Esophagus squamous epithelium (tissue), 4 donors: ENCODE results near the gene STMN3.

Experiments
- CTCF ChIP-seq, 6 experiments: fragments of 450-650 bp in 4 of 6; fragments of 200-600 bp in 2 of 6; sonication (generic) in 2 of 6; IDR thresholded peaks; one replicate each; pipeline ENCODE4 v1.5.1; 2016 to 2019; ENCODE audit warnings: antibody characterized with exemption in 6 of 6, mild to moderate bottlenecking in 4 of 6, moderate library complexity in 4 of 6
- POLR2A ChIP-seq, 4 donors: fragments of 450-650 bp; IDR thresholded peaks; one replicate each; pipeline ENCODE4 v1.6.1; 2017; ENCODE audit warnings: antibody characterized with exemption in 4 of 4, mild to moderate bottlenecking in 4 of 4, moderate library complexity in 3 of 4

- TF ChIP-seq CTCF (IDR thresholded peaks at IDR 0.05) (no peak), POLR2A (IDR thresholded peaks at IDR 0.05) (no peak)
Observed at GRCh38 chr20:63665708-63666107, 12.5 kb upstream of the STMN3 start.
